ENCODE measurements around the gene ALX4. TPM values are rescaled to one million over a fixed set of nuclear protein-coding genes. Genes with fewer than 3 reads are reported as not detected.

Gene ALX4
- total and polyA plus RNA-seq, 9 of the 15 experiments (the other 6 are each of a cell fraction or from before 2014, with no cell fraction given), result 0.07 to 1.2 (median 0.33) TPM

DNA sequence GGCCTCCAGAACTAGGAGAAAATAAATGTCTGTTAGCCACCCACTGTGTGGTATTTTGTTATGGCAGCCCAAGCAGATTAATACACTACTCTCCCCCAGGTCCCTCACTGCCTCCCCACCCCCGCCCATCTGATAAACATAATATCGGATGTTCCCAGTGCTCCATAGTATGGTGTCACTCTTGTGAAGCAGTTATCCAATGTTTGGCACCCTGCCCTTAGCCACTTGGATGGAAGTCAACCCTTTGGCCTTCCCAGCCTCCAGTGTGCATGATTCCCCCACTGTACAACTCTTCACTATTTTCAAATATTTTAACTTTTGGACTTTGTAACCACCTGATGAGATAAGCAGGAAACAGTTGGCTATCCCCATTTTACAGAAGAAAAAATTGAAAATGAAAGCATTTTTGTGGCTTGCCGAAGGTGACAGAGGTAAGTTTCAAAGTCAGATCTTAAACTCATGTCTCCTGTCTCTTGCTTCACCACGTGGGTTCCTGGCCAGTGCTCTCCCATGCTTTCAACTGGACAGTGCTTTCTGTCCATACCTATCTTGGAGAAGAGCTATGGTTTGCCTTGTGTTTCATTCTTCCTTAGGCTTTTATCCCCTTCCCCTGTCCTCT lies 53.2 kb downstream of the ALX4 start (continued):
- TF ChIP-seq, protein P1, sequence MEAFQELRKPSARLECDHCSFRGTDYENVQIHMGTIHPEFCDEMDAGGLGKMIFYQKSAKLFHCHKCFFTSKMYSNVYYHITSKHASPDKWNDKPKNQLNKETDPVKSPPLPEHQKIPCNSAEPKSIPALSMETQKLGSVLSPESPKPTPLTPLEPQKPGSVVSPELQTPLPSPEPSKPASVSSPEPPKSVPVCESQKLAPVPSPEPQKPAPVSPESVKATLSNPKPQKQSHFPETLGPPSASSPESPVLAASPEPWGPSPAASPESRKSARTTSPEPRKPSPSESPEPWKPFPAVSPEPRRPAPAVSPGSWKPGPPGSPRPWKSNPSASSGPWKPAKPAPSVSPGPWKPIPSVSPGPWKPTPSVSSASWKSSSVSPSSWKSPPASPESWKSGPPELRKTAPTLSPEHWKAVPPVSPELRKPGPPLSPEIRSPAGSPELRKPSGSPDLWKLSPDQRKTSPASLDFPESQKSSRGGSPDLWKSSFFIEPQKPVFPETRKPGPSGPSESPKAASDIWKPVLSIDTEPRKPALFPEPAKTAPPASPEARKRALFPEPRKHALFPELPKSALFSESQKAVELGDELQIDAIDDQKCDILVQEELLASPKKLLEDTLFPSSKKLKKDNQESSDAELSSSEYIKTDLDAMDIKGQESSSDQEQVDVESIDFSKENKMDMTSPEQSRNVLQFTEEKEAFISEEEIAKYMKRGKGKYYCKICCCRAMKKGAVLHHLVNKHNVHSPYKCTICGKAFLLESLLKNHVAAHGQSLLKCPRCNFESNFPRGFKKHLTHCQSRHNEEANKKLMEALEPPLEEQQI (IDR thresholded peaks at IDR 0.05), result no peak

DNA sequence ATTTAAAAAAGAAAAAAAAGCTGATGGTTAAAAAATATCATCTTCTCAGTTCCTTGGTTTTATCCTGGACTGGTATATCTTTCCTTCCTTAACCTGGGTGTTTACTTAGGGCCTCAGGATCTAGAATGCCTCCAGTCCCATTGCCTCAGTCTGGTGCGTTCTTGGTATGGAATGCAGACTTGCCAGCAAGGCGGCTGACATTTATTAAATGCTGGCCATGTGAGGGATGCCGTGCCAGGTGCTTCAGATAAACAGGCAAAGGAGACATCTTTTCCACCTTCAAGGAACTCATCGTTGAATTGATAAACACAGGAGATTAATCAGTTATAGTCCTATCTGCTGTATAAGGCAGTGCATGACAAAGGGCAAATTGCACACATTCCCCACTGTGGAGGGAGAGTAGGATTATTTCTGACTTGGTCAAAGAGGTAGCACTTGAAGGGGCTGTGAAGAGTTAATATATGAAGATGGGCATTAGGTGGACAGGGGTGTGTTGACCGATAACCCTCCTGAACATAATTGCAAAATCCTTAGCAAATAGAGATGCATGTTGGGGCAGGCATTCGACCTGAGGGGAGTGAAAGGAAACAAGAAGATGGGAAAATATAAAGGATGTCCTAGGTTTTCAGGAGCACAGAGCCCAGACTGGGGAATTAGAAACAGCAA lies 54.4 kb downstream of the ALX4 start:
- Histone ChIP-seq H3K27me3 (ENCODE audit: control insufficient read depth in 2 of 2, insufficient read depth in 2 of 2, low read length in 2 of 2) (no peaks in the 10 kb centered on the region), H3K79me2 (ENCODE audit: control insufficient read depth, insufficient read depth, low read length) (no peaks in the 10 kb centered on the region), H3K36me3 (ENCODE audit: control insufficient read depth, insufficient read depth, low read length) (0 out of 3 replicates have a peak, but pooled peaks cover 2% of the 10 kb centered on the region), H4K20me1 (replicated peaks; ENCODE audit: control insufficient read depth, insufficient read depth, low read length) (no peaks in the 10 kb centered on the region), H3K9me1 (ENCODE audit: control insufficient read depth, insufficient read depth, low read length) (no peaks in the 10 kb centered on the region), H3K27ac (ENCODE audit: extremely low read depth, low read depth, low read length) (no peak overlapping the region), H3K4me2 (ENCODE audit: insufficient read depth, low read length) (no peak overlapping the region), H3K9me3 (replicated peaks; ENCODE audit: control insufficient read depth, insufficient read depth, low read depth, low read length) (peaks cover 4% of the 10 kb centered on the region; the same call in 1 of the 2 replicates), H3K9ac (ENCODE audit: insufficient read depth in 1 of 2, low read depth in 2 of 2, low read length in 2 of 2) (no peak overlapping the region), H2AFZ (ENCODE audit: low read depth, low read length) (no peak overlapping the region), H3K4me1 (replicated peaks in 1 of 2; ENCODE audit: control insufficient read depth in 2 of 2, insufficient read depth in 2 of 2, low read length in 2 of 2) (peaks cover 0 to 18% of the 10 kb centered on the region in 2 experiments; a peak in 4 of 5 replicates), H3K4me3 (no peak overlapping the region)
- ChIA-PET POLR2A (interaction anchor here (0.8 kb wide), 1 partner anchor 316 kb away, joined by 3 read pairs; no protein-coding TSS in a partner anchor), CTCF (ENCODE audit: low intra/inter-chr PET ratio) (no interaction called here)
- in situ Hi-C loops (cut with MboI) (no loop called here), intact Hi-C loops (cut with micrococcal nuclease) (loop anchor here (5.0 kb wide), 1 partner anchor 123 kb away; no protein-coding TSS in a partner anchor)
- DNase-seq (ENCODE audit: extremely low read depth in 1 of 4, low spot score in 3 of 4) (no peak), FAIRE-seq (no peak), ATAC-seq (no peak)
- 51% methylated on average over 6 of the region's 6 CpGs for WGBS (ENCODE audit: insufficient coverage, low coverage, missing lambda C conversion rate)
- no TSS peak for BruUV-seq (replicated peaks)
- peak in 1 of 2 experiments; percentile 39; a peak in 1 of 4 replicates for TF ChIP-seq FOXA3 (CRISPR knock-in tag; conservative IDR thresholded peaks at IDR 0.05 in 1 of 2, IDR thresholded peaks at IDR 0.05 in 1 of 2)
- TF ChIP-seq CHD4 (IDR thresholded peaks at IDR 0.05; ENCODE audit: insufficient read depth, insufficient replicate concordance, low read depth, low read length, poor library complexity, severe bottlenecking), result no peak
